ENCODE data around the gene HSPE1. TPM values are rescaled to one million over a fixed set of nuclear protein-coding genes. Genes with fewer than 3 reads are reported as not detected.
A peak's percentile ranks its signal among the peaks of the same experiment; 100 is the strongest.

Gene HSPE1
- total RNA-seq, 1 donor from 2014 or later = 80.4 TPM

- peaks cover 5 to 16% (median 6%) of the 10 kb centered on the region in 3 donors for H3K4me1 ChIP-seq (ENCODE audit: control insufficient read depth in 3 of 3, insufficient read depth in 3 of 3, low read length in 3 of 3)
- no peaks in the 10 kb centered on the region for H3K9me3 ChIP-seq (ENCODE audit: control insufficient read depth in 3 of 3, low read length in 3 of 3)
- no peaks in the 10 kb centered on the region for H3K27me3 ChIP-seq (ENCODE audit: control insufficient read depth in 3 of 3, insufficient read depth in 3 of 3, low read length in 3 of 3)
- H3K9ac ChIP-seq (ENCODE audit: low read depth in 1 of 3, low read length in 3 of 3) = no peak overlapping the region
- H3K27ac ChIP-seq (ENCODE audit: low read depth, low read length) = no peak overlapping the region
- H3K36me3 ChIP-seq (ENCODE audit: control insufficient read depth in 3 of 3, insufficient read depth in 3 of 3, low read length in 3 of 3) = peaks cover 0 to 2% (median 0%) of the 10 kb centered on the region in 3 donors
- H3K4me3 ChIP-seq (ENCODE audit: low read length in 3 of 3) = no peak overlapping the region
These were observed 13.7 kb downstream of the HSPE1 start for GRCh38 chr2:197513915-197514314.

- peak overlapping the region; percentile 85 to 99 (median 93) for H3K9ac ChIP-seq (ENCODE audit: low read depth in 1 of 3, low read length in 3 of 3)
- peaks cover 5 to 16% (median 8%) of the 10 kb centered on the region in 3 donors for H3K4me1 ChIP-seq (ENCODE audit: control insufficient read depth in 3 of 3, insufficient read depth in 3 of 3, low read length in 3 of 3)
- peak overlapping the region; percentile 87 to 90 (median 87) for H3K4me3 ChIP-seq (ENCODE audit: low read length in 3 of 3)
- H3K36me3 ChIP-seq (ENCODE audit: control insufficient read depth in 3 of 3, insufficient read depth in 3 of 3, low read length in 3 of 3) = no peaks in the 10 kb centered on the region
- H3K27ac ChIP-seq (ENCODE audit: low read depth, low read length) = peak overlapping the region; percentile 96
- H3K9me3 ChIP-seq (ENCODE audit: control insufficient read depth in 3 of 3, low read length in 3 of 3) = no peaks in the 10 kb centered on the region
- no peaks in the 10 kb centered on the region for H3K27me3 ChIP-seq (ENCODE audit: control insufficient read depth in 3 of 3, insufficient read depth in 3 of 3, low read length in 3 of 3)
These were observed 14.6 kb downstream of the HSPE1 start for GRCh38 chr2:197514754-197515153.

DNA sequence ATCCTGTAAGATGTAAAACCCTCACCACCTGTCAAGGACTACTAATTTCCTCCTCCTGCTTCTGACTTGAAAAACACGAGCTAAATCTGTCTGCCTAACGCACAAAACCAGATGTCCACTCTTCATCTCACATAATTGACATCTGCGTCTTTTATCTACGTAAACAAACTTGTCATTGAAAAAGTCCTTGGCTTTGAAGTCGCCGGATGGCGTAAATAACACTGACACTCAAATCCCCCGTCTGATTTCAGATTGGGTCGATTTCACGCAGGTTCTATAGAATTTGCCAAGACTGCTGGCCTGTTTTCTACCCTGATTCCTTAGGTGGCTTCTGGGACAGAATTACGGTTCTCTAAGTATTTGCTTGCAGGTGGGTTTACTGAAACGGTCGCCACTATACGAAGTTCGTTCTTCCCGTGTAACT lies 15.1 kb downstream of the HSPE1 start:
- H3K4me1 ChIP-seq (ENCODE audit: control insufficient read depth in 3 of 3, insufficient read depth in 3 of 3, low read length in 3 of 3) = peaks cover 5 to 16% (median 8%) of the 10 kb centered on the region in 3 donors
- H3K27ac ChIP-seq (ENCODE audit: low read depth, low read length) = peak overlapping the region; percentile 96
- no peaks in the 10 kb centered on the region for H3K36me3 ChIP-seq (ENCODE audit: control insufficient read depth in 3 of 3, insufficient read depth in 3 of 3, low read length in 3 of 3)
- H3K27me3 ChIP-seq (ENCODE audit: control insufficient read depth in 3 of 3, insufficient read depth in 3 of 3, low read length in 3 of 3) = no peaks in the 10 kb centered on the region
- no peaks in the 10 kb centered on the region for H3K9me3 ChIP-seq (ENCODE audit: control insufficient read depth in 3 of 3, low read length in 3 of 3)
- peak overlapping the region; percentile 87 to 90 (median 87) for H3K4me3 ChIP-seq (ENCODE audit: low read length in 3 of 3)
- H3K9ac ChIP-seq (ENCODE audit: low read depth in 1 of 3, low read length in 3 of 3) = peak overlapping the region; percentile 85 to 99 (median 93)

DNA sequence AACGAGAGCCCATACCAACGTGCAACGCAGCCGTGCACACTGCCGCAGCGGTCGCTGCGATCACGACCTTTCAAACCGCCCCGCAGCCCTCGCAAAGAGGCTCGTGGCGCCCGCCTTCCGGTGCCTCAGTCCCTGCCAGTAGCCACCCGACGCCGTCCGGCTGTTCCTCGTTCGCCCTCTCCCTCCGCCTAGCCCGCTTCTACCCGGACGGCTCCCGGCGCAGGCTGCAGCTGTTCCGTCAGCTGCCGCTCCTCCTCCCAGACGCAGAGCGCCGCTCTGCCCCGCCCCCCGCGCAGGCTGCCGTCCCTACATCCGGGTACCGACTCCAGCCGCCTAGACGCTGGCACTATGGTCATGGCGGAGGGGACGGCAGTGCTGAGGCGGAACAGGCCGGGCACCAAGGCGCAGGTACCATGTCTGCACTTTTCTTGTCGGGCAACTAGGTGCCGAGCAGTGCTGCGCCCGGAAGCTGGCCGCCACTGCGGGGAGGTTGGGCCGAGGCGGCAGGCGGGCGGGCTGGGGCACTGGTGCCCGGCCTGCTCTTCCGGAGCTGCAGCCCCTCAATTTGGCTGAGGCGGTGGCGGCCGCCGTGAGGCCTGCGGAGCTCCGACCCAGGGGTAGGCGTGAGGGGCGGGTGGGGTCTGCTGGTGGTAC lies 15.7 kb downstream of the HSPE1 start, which contains the start of gene MOB4:
MOB4 (plus strand) TSS at position 328 of the 654 bp plus-strand sequence; CDS start at position 349, 21 bp downstream.
- Histone ChIP-seq H3K4me1 (ENCODE audit: control insufficient read depth in 3 of 3, insufficient read depth in 3 of 3, low read length in 3 of 3) (peaks cover 5 to 16% (median 8%) of the 10 kb centered on the region in 3 donors), H3K9me3 (ENCODE audit: control insufficient read depth in 3 of 3, low read length in 3 of 3) (no peaks in the 10 kb centered on the region), H3K27ac (ENCODE audit: low read depth, low read length) (peak within 1 kb of the TSS; percentile 96), H3K36me3 (ENCODE audit: control insufficient read depth in 3 of 3, insufficient read depth in 3 of 3, low read length in 3 of 3) (no peaks in the 10 kb centered on the region), H3K27me3 (ENCODE audit: control insufficient read depth in 3 of 3, insufficient read depth in 3 of 3, low read length in 3 of 3) (no peaks in the 10 kb centered on the region), H3K9ac (ENCODE audit: low read depth in 1 of 3, low read length in 3 of 3) (peak within 1 kb of the TSS; percentile 85 to 99 (median 93)), H3K4me3 (ENCODE audit: low read length in 3 of 3) (peak within 1 kb of the TSS; percentile 87 to 96 (median 90))

- Histone ChIP-seq H3K27ac (ENCODE audit: low read depth, low read length) (peak overlapping the region; percentile 96), H3K36me3 (ENCODE audit: control insufficient read depth in 3 of 3, insufficient read depth in 3 of 3, low read length in 3 of 3) (no peaks in the 10 kb centered on the region), H3K4me1 (ENCODE audit: control insufficient read depth in 3 of 3, insufficient read depth in 3 of 3, low read length in 3 of 3) (peaks cover 5 to 16% (median 8%) of the 10 kb centered on the region in 3 donors)
These were observed 16.2 kb downstream of the HSPE1 start for GRCh38 chr2:197516393-197516761.

GRCh38 chr2:197517150-197517549 lies 17.0 kb downstream of the HSPE1 start:
- no peaks in the 10 kb centered on the region for H3K36me3 ChIP-seq (ENCODE audit: control insufficient read depth in 3 of 3, insufficient read depth in 3 of 3, low read length in 3 of 3)
- H3K9ac ChIP-seq (ENCODE audit: low read depth in 1 of 3, low read length in 3 of 3) = peak overlapping the region; percentile 36 to 93 (median 85)
- peaks cover 5 to 16% (median 8%) of the 10 kb centered on the region in 3 donors for H3K4me1 ChIP-seq (ENCODE audit: control insufficient read depth in 3 of 3, insufficient read depth in 3 of 3, low read length in 3 of 3)
- H3K4me3 ChIP-seq (ENCODE audit: low read length in 3 of 3) = peak overlapping the region; percentile 87 to 96 (median 90)
- no peak overlapping the region for H3K27ac ChIP-seq (ENCODE audit: low read depth, low read length)
- no peaks in the 10 kb centered on the region for H3K27me3 ChIP-seq (ENCODE audit: control insufficient read depth in 3 of 3, insufficient read depth in 3 of 3, low read length in 3 of 3)
- H3K9me3 ChIP-seq (ENCODE audit: control insufficient read depth in 3 of 3, low read length in 3 of 3) = no peaks in the 10 kb centered on the region

More at GRCh38 chr2:197516393-197516761, 16.2 kb downstream of the HSPE1 start:
- Histone ChIP-seq H3K4me3 (ENCODE audit: low read length in 3 of 3) (peak overlapping the region; percentile 87 to 96 (median 90)), H3K27me3 (ENCODE audit: control insufficient read depth in 3 of 3, insufficient read depth in 3 of 3, low read length in 3 of 3) (no peaks in the 10 kb centered on the region), H3K9ac (ENCODE audit: low read depth in 1 of 3, low read length in 3 of 3) (peak overlapping the region; percentile 82 to 93 (median 85)), H3K9me3 (ENCODE audit: control insufficient read depth in 3 of 3, low read length in 3 of 3) (no peaks in the 10 kb centered on the region)

GRCh38 chr2:197538412-197538811 lies 38.2 kb downstream of the HSPE1 start:
- H3K36me3 ChIP-seq (ENCODE audit: control insufficient read depth in 3 of 3, insufficient read depth in 3 of 3, low read length in 3 of 3) = peaks cover 4 to 40% (median 36%) of the 10 kb centered on the region in 3 donors
- H3K9ac ChIP-seq (ENCODE audit: low read depth in 1 of 3, low read length in 3 of 3) = no peak overlapping the region
- H3K4me1 ChIP-seq (ENCODE audit: control insufficient read depth in 3 of 3, insufficient read depth in 3 of 3, low read length in 3 of 3) = no peaks in the 10 kb centered on the region
- no peaks in the 10 kb centered on the region for H3K27me3 ChIP-seq (ENCODE audit: control insufficient read depth in 3 of 3, insufficient read depth in 3 of 3, low read length in 3 of 3)
- H3K9me3 ChIP-seq (ENCODE audit: control insufficient read depth in 3 of 3, low read length in 3 of 3) = no peaks in the 10 kb centered on the region
- no peak overlapping the region for H3K27ac ChIP-seq (ENCODE audit: low read depth, low read length)
- no peak overlapping the region for H3K4me3 ChIP-seq (ENCODE audit: low read length in 3 of 3)

GRCh38 chr2:197539734-197540133 lies 39.6 kb downstream of the HSPE1 start:
- H3K9me3 ChIP-seq (ENCODE audit: control insufficient read depth in 3 of 3, low read length in 3 of 3) = no peaks in the 10 kb centered on the region
- no peak overlapping the region for H3K27ac ChIP-seq (ENCODE audit: low read depth, low read length)
- H3K4me1 ChIP-seq (ENCODE audit: control insufficient read depth in 3 of 3, insufficient read depth in 3 of 3, low read length in 3 of 3) = no peaks in the 10 kb centered on the region
- H3K9ac ChIP-seq (ENCODE audit: low read depth in 1 of 3, low read length in 3 of 3) = no peak overlapping the region
- no peaks in the 10 kb centered on the region for H3K27me3 ChIP-seq (ENCODE audit: control insufficient read depth in 3 of 3, insufficient read depth in 3 of 3, low read length in 3 of 3)
- H3K36me3 ChIP-seq (ENCODE audit: control insufficient read depth in 3 of 3, insufficient read depth in 3 of 3, low read length in 3 of 3) = peaks cover 13 to 44% (median 41%) of the 10 kb centered on the region in 3 donors
- H3K4me3 ChIP-seq (ENCODE audit: low read length in 3 of 3) = no peak overlapping the region

DNA sequence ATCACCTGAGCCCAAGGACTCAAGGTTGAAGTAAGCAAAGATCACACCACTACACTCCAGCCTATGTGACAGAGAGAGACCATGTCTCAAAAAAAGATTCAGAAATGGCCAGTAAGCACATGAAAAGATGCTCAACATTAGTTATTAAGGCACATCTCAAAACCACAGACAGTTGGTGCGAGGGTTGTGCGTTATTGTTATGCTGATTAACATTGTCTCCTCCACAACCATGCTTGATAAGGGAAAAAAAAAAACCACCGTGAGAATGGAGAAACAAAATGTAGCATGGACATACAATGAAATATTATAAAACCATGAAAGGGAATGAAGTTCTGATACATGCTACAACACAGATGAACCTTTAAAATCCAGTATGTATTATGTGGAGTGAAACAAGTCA lies 43.0 kb downstream of the HSPE1 start:
- Histone ChIP-seq H3K9me3 (ENCODE audit: control insufficient read depth in 3 of 3, low read length in 3 of 3) (no peaks in the 10 kb centered on the region), H3K4me1 (ENCODE audit: control insufficient read depth in 3 of 3, insufficient read depth in 3 of 3, low read length in 3 of 3) (no peaks in the 10 kb centered on the region), H3K36me3 (ENCODE audit: control insufficient read depth in 3 of 3, insufficient read depth in 3 of 3, low read length in 3 of 3) (peaks cover 8 to 32% (median 29%) of the 10 kb centered on the region in 3 donors), H3K27me3 (ENCODE audit: control insufficient read depth in 3 of 3, insufficient read depth in 3 of 3, low read length in 3 of 3) (no peaks in the 10 kb centered on the region), H3K9ac (ENCODE audit: low read depth in 1 of 3, low read length in 3 of 3) (no peak overlapping the region), H3K4me3 (ENCODE audit: low read length in 3 of 3) (no peak overlapping the region), H3K27ac (ENCODE audit: low read depth, low read length) (no peak overlapping the region)

GRCh38 chr2:197547163-197547900 lies 47.2 kb downstream of the HSPE1 start:
- H3K36me3 ChIP-seq (ENCODE audit: control insufficient read depth in 3 of 3, insufficient read depth in 3 of 3, low read length in 3 of 3) = peaks cover 11 to 34% (median 25%) of the 10 kb centered on the region in 3 donors
- H3K4me1 ChIP-seq (ENCODE audit: control insufficient read depth in 3 of 3, insufficient read depth in 3 of 3, low read length in 3 of 3) = no peaks in the 10 kb centered on the region
- H3K27ac ChIP-seq (ENCODE audit: low read depth, low read length) = no peak overlapping the region

More at GRCh38 chr2:197547163-197547900, 47.2 kb downstream of the HSPE1 start:
- H3K27me3 ChIP-seq (ENCODE audit: control insufficient read depth in 3 of 3, insufficient read depth in 3 of 3, low read length in 3 of 3) = no peaks in the 10 kb centered on the region
- H3K4me3 ChIP-seq (ENCODE audit: low read length in 3 of 3) = no peak overlapping the region
- H3K9me3 ChIP-seq (ENCODE audit: control insufficient read depth in 3 of 3, low read length in 3 of 3) = no peaks in the 10 kb centered on the region
- no peak overlapping the region for H3K9ac ChIP-seq (ENCODE audit: low read depth in 1 of 3, low read length in 3 of 3)
